Gastroesophageal sphincter (tissue), 4 donors: ENCODE measurements around the gene TSPAN12. TPM values are rescaled to one million over a fixed set of nuclear protein-coding genes. Genes with fewer than 3 reads are reported as not detected.

Experiments
- ATAC-seq: fragments of 150-250 bp; one replicate; pipeline ENCODE4 v1.9.1; 2016; ENCODE audit warnings: mild to moderate bottlenecking, moderate library complexity
- H3K27ac ChIP-seq, 4 donors: fragments of 200-600 bp; sonication (generic) in 3 of 4; 1 replicate in 3 of 4; 2 replicates in 1 of 4; pipeline ENCODE4 v1.5.1; 2016 to 2019
- H3K27me3 ChIP-seq: fragments of 200-600 bp; sonication (generic); one replicate; pipeline ENCODE4 v1.5.1; 2019
- H3K36me3 ChIP-seq, 2 donors: fragments of 200-600 bp; sonication (generic); one replicate each; pipeline ENCODE4 v1.5.1; 2019; ENCODE audit warnings: control low read depth in 1 of 2
- H3K4me1 ChIP-seq, 3 donors: fragments of 200-600 bp; sonication (generic); 1 replicate in 2 of 3; 2 replicates in 1 of 3; pipeline ENCODE4 v1.5.1; 2016 to 2019; ENCODE audit warnings: control low read depth in 2 of 3
- H3K4me3 ChIP-seq, 2 donors: fragments of 200-600 bp; sonication (generic); one replicate each; pipeline ENCODE4 v1.5.1; 2019; ENCODE audit warnings: mild to moderate bottlenecking in 1 of 2, moderate library complexity in 1 of 2
- H3K9me3 ChIP-seq, 3 donors: fragments of 200-600 bp; sonication (generic); one replicate each; pipeline ENCODE4 v1.5.1; 2017 to 2019; ENCODE audit warnings: control low read depth in 2 of 3
- CTCF ChIP-seq, 4 experiments: fragments of 200-600 bp in 2 of 4; fragments of 450-650 bp in 2 of 4; sonication (generic) in 1 of 4; IDR thresholded peaks; one replicate each; pipeline ENCODE4 v1.5.1; 2017 to 2019; ENCODE audit warnings: antibody characterized with exemption in 4 of 4, mild to moderate bottlenecking in 2 of 4, moderate library complexity in 2 of 4
- EP300 ChIP-seq: sonication (generic); formaldehyde crosslinking; IDR thresholded peaks from one replicate; pipeline ENCODE4 v1.6.1; 2017; ENCODE audit warnings: antibody characterized with exemption, mild to moderate bottlenecking
- POLR2A ChIP-seq, 2 donors: fragments of 450-650 bp; IDR thresholded peaks; one replicate each; pipeline ENCODE4 v1.6.1; 2017; ENCODE audit warnings: antibody characterized with exemption in 2 of 2, mild to moderate bottlenecking in 2 of 2, moderate library complexity in 1 of 2
- POLR2AphosphoS5 ChIP-seq: sonication (generic); formaldehyde crosslinking; IDR thresholded peaks from one replicate; pipeline ENCODE4 v1.6.1; 2017; ENCODE audit warnings: antibody characterized with exemption
- WGBS, 2 donors: methylation state at CpG; one replicate each; pipeline ENCODE4 v1.1.5; 2018; ENCODE audit warnings: low coverage in 1 of 2; 5-methylcytosine and 5-hydroxymethylcytosine counted together
- total RNA-seq, 4 donors: library from RNA; depleted of rRNA; stranded (reverse); fragments of >200 nt; gene quantifications; one replicate each; pipeline ENCODE4 v1.1.0, GENCODE V29; 2016

The TSPAN12 gene
- total RNA-seq, 4 donors from 2014 or later, result 4.4 to 25.3 (median 6.9) TPM

GRCh38 chr7:120770206-120770605 lies 87.7 kb downstream of the TSPAN12 start:
- no peaks in the 10 kb centered on the region for H3K27me3 ChIP-seq
- TF ChIP-seq EP300, result no peak
- no peak for TF ChIP-seq POLR2A (IDR thresholded peaks at IDR 0.05)
- no peak for TF ChIP-seq POLR2AphosphoS5
- no peak for TF ChIP-seq CTCF (IDR thresholded peaks at IDR 0.05)
- no peaks in the 10 kb centered on the region for H3K9me3 ChIP-seq
- no peaks in the 10 kb centered on the region for H3K4me1 ChIP-seq
- 67 to 86% methylated on average over 2 to 3 of the region's 3 CpGs for WGBS, 2 donors
- H3K4me3 ChIP-seq, result no peak overlapping the region
- ATAC-seq, result no peak
- no peak overlapping the region for H3K27ac ChIP-seq
- no peaks in the 10 kb centered on the region for H3K36me3 ChIP-seq

- H3K36me3 ChIP-seq, result no peaks in the 10 kb centered on the region
- H3K27ac ChIP-seq, result no peak overlapping the region
- H3K4me1 ChIP-seq, result no peaks in the 10 kb centered on the region
- TF ChIP-seq POLR2A (IDR thresholded peaks at IDR 0.05), result no peak
- TF ChIP-seq CTCF (IDR thresholded peaks at IDR 0.05), result no peak
- no peak for TF ChIP-seq EP300
- TF ChIP-seq POLR2AphosphoS5, result no peak
- no peaks in the 10 kb centered on the region for H3K27me3 ChIP-seq
- H3K9me3 ChIP-seq, result no peaks in the 10 kb centered on the region
- no peak for ATAC-seq
- no peak overlapping the region for H3K4me3 ChIP-seq
- WGBS, 2 donors, result 64 to 73% methylated on average over 2 to 3 of the region's 3 CpGs
Observed at GRCh38 chr7:120760851-120761250, 97.1 kb downstream of the TSPAN12 start.

DNA sequence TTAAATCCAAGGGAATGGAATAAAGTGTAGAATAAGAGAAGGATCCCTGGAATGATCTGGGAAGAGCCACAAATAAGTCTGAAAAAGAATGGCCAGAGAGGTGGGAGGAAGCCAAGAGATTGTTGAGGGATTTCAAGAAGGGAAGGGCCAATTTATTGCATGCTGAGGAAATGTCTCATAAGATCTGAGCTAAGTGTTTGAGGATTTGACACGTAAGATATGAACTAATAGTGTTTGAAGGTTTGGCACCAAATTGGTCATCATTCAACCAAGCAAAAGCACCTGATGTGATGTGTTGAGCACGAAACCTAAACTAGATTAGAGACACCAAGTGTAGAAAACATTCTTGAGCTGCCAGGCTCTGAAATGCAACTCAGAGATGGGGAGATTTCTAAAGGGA lies 97.9 kb downstream of the TSPAN12 start:
- WGBS, 2 donors, result 70 to 79% methylated on average over 2 of the region's 2 CpGs
- no peaks in the 10 kb centered on the region for H3K36me3 ChIP-seq
- H3K27ac ChIP-seq, result no peak overlapping the region
- no peaks in the 10 kb centered on the region for H3K9me3 ChIP-seq
- no peaks in the 10 kb centered on the region for H3K27me3 ChIP-seq
- no peak for ATAC-seq
- TF ChIP-seq POLR2A (IDR thresholded peaks at IDR 0.05) (no peak), EP300 (no peak), POLR2AphosphoS5 (no peak), CTCF (IDR thresholded peaks at IDR 0.05) (no peak)
- H3K4me1 ChIP-seq, result no peaks in the 10 kb centered on the region
- H3K4me3 ChIP-seq, result no peak overlapping the region

- no peaks in the 10 kb centered on the region for H3K4me1 ChIP-seq
- WGBS, 2 donors, result 92% methylated on average over 3 of the region's 3 CpGs; no CpG with 5 or more reads in 1 of the 2 donors
- ATAC-seq, result no peak
- H3K9me3 ChIP-seq, result no peaks in the 10 kb centered on the region
- TF ChIP-seq EP300 (no peak), POLR2AphosphoS5 (no peak), CTCF (IDR thresholded peaks at IDR 0.05) (no peak), POLR2A (IDR thresholded peaks at IDR 0.05) (no peak)
- no peaks in the 10 kb centered on the region for H3K36me3 ChIP-seq
- no peaks in the 10 kb centered on the region for H3K27me3 ChIP-seq
- H3K4me3 ChIP-seq, result no peak overlapping the region
- no peak overlapping the region for H3K27ac ChIP-seq
Observed at GRCh38 chr7:120743128-120743527, 114.8 kb downstream of the TSPAN12 start.

DNA sequence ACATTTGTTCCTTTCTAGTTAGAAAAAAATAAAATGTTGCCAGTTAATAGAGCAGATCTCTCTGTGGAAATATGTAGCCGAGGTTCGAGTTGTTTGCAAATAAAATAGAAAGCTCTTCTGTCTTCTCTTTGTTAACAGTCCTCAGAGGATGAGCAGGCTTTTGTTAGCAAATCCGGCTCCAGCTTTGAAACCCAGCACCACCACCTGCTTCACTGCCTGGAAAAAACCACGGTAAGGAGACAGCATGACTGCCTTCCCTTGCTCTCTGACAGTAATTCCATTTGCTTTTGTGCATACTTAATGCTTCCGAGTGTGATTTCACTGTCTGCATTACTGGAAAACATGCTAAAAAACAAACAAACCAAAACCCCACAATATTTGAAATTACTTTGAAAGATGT lies 115.6 kb downstream of the TSPAN12 start:
- H3K9me3 ChIP-seq, result no peaks in the 10 kb centered on the region
- H3K27ac ChIP-seq, result no peak overlapping the region
- no peaks in the 10 kb centered on the region for H3K4me1 ChIP-seq
- H3K4me3 ChIP-seq, result no peak overlapping the region
- no peaks in the 10 kb centered on the region for H3K36me3 ChIP-seq
- TF ChIP-seq POLR2AphosphoS5 (no peak), EP300 (no peak)
- WGBS, 2 donors, result 50 to 52% methylated on average over 4 to 5 of the region's 5 CpGs
- H3K27me3 ChIP-seq, result no peaks in the 10 kb centered on the region
- no peak for ATAC-seq
